ENCODE results near the gene ASB9.
"Not testable (repeated sequence)": the region's sequence is repeated elsewhere in the genome, so short reads cannot be mapped to it uniquely, and the experiment has no call there.

The ASB9 gene

DNA sequence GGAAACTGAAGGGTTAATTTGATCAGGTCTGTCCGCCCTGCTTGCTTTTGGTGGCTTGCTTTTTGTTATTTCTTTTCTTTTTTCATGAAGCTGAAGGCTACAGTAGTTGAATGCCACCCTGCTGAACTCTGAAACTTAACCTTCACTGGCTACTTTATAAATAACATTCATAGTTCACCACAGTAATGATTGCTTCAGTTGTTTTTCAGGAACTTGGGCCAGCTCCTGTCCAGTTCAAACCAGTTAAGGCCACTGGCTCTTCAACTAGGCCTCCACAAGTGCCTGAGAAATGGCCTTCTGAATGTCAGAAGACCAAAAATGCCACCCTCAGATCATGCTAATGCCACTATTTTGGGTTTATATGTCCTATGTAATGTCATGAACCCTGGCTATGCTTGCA, 7.7 kb upstream of the ASB9 start:
- TF ChIP-seq, protein P1, sequence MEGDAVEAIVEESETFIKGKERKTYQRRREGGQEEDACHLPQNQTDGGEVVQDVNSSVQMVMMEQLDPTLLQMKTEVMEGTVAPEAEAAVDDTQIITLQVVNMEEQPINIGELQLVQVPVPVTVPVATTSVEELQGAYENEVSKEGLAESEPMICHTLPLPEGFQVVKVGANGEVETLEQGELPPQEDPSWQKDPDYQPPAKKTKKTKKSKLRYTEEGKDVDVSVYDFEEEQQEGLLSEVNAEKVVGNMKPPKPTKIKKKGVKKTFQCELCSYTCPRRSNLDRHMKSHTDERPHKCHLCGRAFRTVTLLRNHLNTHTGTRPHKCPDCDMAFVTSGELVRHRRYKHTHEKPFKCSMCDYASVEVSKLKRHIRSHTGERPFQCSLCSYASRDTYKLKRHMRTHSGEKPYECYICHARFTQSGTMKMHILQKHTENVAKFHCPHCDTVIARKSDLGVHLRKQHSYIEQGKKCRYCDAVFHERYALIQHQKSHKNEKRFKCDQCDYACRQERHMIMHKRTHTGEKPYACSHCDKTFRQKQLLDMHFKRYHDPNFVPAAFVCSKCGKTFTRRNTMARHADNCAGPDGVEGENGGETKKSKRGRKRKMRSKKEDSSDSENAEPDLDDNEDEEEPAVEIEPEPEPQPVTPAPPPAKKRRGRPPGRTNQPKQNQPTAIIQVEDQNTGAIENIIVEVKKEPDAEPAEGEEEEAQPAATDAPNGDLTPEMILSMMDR (IDR thresholded peaks at IDR 0.05; ENCODE audit: borderline replicate concordance, control extremely low read depth, extremely low read depth, insufficient read depth, missing control alignments) = no peak
- DNase-seq (ENCODE audit: low spot score) = no peak
- in situ Hi-C loops (cut with MboI; ENCODE audit: low sequenced_read_pairs, unreplicated experiment) = no loop called here

DNA sequence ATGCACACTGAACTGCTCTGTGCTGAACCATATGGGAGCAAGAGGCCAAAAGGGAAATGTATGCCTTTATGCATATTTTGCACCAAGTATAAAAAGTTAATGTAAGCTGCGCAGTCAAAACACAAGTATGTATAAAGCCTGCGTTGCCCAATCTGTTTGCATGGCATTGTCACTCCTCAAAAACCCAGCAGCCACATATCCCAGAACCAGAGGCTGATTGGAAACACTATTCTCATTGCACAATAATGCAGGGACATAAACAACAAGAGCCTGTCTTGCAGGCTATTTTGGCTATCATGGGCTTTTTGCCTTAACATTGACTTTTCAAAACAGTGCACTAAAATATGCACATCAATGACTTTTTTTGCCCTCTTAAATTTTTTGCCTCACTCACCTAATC, 5.1 kb upstream of the ASB9 start:
- TF ChIP-seq, protein P1 (IDR thresholded peaks at IDR 0.05; ENCODE audit: borderline replicate concordance, control extremely low read depth, extremely low read depth, insufficient read depth, missing control alignments) = no peak
- no peak for DNase-seq (ENCODE audit: low spot score)
- in situ Hi-C loops (cut with MboI; ENCODE audit: low sequenced_read_pairs, unreplicated experiment) = no loop called here

DNA sequence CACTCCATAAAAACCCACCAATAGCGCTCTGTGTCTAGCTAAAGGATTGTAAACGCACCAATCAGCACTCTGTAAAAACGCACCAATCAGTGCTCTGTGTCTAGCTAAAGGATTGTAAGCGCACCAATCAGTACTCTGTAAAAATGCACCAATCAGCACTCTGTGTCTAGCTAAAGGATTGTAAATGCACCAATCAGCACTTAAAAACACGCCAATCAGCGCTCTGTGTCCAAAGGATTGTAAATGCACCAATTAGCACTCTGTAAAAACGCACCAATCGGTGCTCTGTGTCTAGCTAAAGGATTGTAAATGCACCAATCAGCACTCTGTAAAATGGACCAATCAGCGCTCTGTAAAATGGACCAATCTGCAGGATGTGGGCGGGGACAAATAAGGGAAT, 3.4 kb upstream of the ASB9 start:
- DNase-seq (ENCODE audit: low spot score); in situ Hi-C loops (cut with MboI; ENCODE audit: low sequenced_read_pairs, unreplicated experiment): not testable (repeated sequence)

DNA sequence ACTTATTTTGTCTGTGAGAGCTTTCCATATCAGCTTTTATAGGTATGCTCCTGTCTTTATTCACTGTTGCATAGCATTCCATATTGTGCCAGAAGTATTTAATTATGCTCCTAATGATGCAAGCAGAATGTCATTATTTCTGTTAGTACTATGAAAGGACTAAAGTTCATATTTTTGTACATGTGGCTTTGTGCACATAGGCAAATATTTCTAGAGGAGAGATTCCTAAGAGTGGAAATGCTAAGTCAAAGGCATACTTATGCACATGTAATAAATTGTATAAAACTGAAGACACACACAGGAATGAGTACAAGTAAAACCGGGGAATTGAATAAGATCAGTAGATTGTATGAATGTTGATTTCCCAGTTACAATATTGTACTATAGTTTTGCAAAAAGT, 1.9 kb upstream of the ASB9 start:
- no peak for DNase-seq (ENCODE audit: low spot score)
- in situ Hi-C loops (cut with MboI; ENCODE audit: low sequenced_read_pairs, unreplicated experiment) = no loop called here
- TF ChIP-seq, protein P1 (IDR thresholded peaks at IDR 0.05; ENCODE audit: borderline replicate concordance, control extremely low read depth, extremely low read depth, insufficient read depth, missing control alignments) = no peak

DNA sequence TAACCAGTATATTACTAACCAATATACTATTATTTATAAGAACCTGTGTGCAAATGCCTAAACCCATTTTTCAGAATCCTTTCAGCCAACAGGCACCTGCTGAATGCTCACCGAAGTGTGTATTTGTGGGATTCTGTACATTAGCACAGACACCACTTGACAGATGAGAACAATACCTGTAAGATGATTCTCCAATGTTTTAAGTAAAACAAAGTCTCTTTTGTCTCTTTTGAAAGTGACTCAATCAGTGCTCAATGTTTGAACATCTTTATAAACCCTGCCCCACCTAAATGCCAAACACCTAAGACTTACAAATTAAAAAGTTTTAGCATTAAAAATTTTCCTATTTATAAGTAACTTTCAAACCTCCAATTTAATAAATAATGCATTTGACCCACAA, 763 bp downstream of the ASB9 start:
- DNase-seq (ENCODE audit: low spot score) = no peak
- TF ChIP-seq, protein P1 (IDR thresholded peaks at IDR 0.05; ENCODE audit: borderline replicate concordance, control extremely low read depth, extremely low read depth, insufficient read depth, missing control alignments) = no peak
- in situ Hi-C loops (cut with MboI; ENCODE audit: low sequenced_read_pairs, unreplicated experiment) = no loop called here

DNA sequence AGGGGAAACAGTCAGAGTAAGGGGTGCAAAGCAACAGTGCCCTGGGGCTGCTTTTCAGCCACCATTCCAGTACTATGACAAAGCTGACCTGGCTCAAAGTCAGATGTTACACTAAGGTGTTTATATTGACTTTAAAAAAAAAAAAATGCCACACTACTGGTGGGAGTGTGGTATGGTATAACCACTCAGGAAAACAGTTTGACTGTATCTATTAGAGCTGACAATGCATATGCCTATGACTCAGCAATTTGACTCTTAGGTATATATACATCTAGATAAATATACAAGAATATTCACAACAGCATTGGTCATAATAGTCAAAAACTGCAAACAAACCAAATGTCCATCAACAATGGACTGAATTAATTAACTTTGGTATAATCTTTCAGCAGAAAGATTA, 15.0 kb downstream of the ASB9 start:
- in situ Hi-C loops (cut with MboI; ENCODE audit: low sequenced_read_pairs, unreplicated experiment) = no loop called here
- no peak for DNase-seq (ENCODE audit: low spot score)
- TF ChIP-seq, protein P1 (IDR thresholded peaks at IDR 0.05; ENCODE audit: borderline replicate concordance, control extremely low read depth, extremely low read depth, insufficient read depth, missing control alignments) = no peak

DNA sequence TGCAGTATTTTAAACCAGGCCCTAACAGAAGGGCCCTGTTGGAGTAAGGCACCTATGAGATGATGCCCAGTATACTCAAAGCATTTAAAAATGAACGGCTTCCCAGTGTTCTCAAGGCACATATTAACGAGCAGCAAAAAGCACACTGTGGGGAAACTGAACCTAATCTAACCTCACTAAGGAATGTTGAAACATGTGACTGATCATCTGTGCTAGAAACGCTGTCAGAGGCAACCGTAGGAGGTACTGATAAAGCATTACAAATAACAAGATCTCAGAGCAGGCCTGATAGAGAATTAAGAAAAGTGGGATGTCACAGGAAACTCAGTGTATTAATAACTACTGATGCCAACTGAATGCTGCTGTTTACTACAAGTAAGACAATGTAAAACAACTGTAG, 24.0 kb downstream of the ASB9 start:
- TF ChIP-seq, protein P1 (IDR thresholded peaks at IDR 0.05; ENCODE audit: borderline replicate concordance, control extremely low read depth, extremely low read depth, insufficient read depth, missing control alignments) = no peak
- in situ Hi-C loops (cut with MboI; ENCODE audit: low sequenced_read_pairs, unreplicated experiment) = loop anchor here (25.0 kb wide), 1 partner anchor 1159 kb away; no protein-coding TSS in a partner anchor
- DNase-seq (ENCODE audit: low spot score) = no peak

Data from GM13976 (cell line).